ENCODE measurements around the gene APOB.

APOB gene

DNA sequence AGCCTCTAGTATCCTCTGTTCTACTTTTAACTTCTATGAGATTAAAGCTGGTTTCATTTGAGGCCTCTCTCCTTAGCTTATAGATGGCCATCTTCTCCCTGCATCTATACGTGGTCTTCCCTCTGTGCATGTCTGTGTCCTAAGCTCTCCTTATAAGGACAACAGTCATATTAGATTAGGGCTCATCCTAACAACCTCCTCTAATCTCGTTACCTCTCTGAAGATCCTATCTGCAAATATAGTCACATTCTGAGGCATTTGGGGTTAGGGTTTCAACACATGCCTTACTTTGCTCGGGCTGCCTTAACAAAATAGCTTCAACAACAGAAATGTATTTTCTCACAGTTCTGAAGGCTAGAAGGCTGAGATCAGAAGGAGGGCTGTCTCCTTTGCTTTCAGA, 11.6 kb upstream of the APOB start:
- no peak for DNase-seq (ENCODE audit: low read depth in 1 of 2, low spot score in 1 of 2)
- Histone ChIP-seq H3K27me3 (ENCODE audit: insufficient read depth, poor library complexity, severe bottlenecking) (no peaks in the 10 kb centered on the region), H3K4me3 (replicated peaks; ENCODE audit: insufficient read depth, low read length) (no peak overlapping the region), H3K27ac (replicated peaks) (no peak overlapping the region)
- TF ChIP-seq, protein P1, sequence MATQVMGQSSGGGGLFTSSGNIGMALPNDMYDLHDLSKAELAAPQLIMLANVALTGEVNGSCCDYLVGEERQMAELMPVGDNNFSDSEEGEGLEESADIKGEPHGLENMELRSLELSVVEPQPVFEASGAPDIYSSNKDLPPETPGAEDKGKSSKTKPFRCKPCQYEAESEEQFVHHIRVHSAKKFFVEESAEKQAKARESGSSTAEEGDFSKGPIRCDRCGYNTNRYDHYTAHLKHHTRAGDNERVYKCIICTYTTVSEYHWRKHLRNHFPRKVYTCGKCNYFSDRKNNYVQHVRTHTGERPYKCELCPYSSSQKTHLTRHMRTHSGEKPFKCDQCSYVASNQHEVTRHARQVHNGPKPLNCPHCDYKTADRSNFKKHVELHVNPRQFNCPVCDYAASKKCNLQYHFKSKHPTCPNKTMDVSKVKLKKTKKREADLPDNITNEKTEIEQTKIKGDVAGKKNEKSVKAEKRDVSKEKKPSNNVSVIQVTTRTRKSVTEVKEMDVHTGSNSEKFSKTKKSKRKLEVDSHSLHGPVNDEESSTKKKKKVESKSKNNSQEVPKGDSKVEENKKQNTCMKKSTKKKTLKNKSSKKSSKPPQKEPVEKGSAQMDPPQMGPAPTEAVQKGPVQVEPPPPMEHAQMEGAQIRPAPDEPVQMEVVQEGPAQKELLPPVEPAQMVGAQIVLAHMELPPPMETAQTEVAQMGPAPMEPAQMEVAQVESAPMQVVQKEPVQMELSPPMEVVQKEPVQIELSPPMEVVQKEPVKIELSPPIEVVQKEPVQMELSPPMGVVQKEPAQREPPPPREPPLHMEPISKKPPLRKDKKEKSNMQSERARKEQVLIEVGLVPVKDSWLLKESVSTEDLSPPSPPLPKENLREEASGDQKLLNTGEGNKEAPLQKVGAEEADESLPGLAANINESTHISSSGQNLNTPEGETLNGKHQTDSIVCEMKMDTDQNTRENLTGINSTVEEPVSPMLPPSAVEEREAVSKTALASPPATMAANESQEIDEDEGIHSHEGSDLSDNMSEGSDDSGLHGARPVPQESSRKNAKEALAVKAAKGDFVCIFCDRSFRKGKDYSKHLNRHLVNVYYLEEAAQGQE (IDR thresholded peaks at IDR 0.05; ENCODE audit: insufficient replicate concordance, low read depth) = no peak
- no peak for TF ChIP-seq SPI1 (IDR thresholded peaks at IDR 0.05; ENCODE audit: borderline replicate concordance, low read depth)
- TF ChIP-seq GABPA (IDR thresholded peaks at IDR 0.05; ENCODE audit: low read depth) = no peak
- TF ChIP-seq, protein P2, sequence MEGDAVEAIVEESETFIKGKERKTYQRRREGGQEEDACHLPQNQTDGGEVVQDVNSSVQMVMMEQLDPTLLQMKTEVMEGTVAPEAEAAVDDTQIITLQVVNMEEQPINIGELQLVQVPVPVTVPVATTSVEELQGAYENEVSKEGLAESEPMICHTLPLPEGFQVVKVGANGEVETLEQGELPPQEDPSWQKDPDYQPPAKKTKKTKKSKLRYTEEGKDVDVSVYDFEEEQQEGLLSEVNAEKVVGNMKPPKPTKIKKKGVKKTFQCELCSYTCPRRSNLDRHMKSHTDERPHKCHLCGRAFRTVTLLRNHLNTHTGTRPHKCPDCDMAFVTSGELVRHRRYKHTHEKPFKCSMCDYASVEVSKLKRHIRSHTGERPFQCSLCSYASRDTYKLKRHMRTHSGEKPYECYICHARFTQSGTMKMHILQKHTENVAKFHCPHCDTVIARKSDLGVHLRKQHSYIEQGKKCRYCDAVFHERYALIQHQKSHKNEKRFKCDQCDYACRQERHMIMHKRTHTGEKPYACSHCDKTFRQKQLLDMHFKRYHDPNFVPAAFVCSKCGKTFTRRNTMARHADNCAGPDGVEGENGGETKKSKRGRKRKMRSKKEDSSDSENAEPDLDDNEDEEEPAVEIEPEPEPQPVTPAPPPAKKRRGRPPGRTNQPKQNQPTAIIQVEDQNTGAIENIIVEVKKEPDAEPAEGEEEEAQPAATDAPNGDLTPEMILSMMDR (IDR thresholded peaks at IDR 0.05; ENCODE audit: insufficient read depth, low read length) = no peak
- TF ChIP-seq POLR2AphosphoS5 (IDR thresholded peaks at IDR 0.05; ENCODE audit: low read depth) = no peak

DNA sequence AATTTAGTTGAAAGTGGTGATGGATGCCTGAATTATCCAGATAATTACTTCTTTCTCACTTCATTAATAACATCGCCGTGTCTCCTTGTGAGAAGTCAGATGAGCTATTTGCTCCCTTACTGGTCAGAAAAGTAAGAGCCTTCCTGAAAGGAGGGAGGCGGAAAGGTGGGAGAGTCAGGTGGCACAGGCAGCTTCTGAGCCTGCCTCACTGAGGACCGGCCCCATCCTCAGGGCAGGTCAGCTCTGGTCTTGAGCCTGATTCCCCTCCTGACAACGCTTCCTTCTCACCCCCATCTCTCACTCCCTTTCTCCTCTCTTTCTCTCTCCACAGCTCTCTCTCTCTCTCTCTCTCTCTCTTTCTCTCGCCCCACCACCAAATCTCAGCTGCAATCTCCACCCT, 10.1 kb upstream of the APOB start:
- no peak for DNase-seq (ENCODE audit: low read depth in 1 of 2, low spot score in 1 of 2)
- Histone ChIP-seq H3K27ac (replicated peaks) (no peak overlapping the region), H3K4me3 (replicated peaks; ENCODE audit: insufficient read depth, low read length) (no peak overlapping the region), H3K27me3 (ENCODE audit: insufficient read depth, poor library complexity, severe bottlenecking) (no peaks in the 10 kb centered on the region)
- TF ChIP-seq POLR2AphosphoS5 (IDR thresholded peaks at IDR 0.05; ENCODE audit: low read depth) (no peak), GABPA (IDR thresholded peaks at IDR 0.05; ENCODE audit: low read depth) (no peak), SPI1 (IDR thresholded peaks at IDR 0.05; ENCODE audit: borderline replicate concordance, low read depth) (no peak)
- TF ChIP-seq, protein P1 (IDR thresholded peaks at IDR 0.05; ENCODE audit: insufficient replicate concordance, low read depth) = no peak
- TF ChIP-seq, protein P2 (IDR thresholded peaks at IDR 0.05; ENCODE audit: insufficient read depth, low read length) = no peak

DNA sequence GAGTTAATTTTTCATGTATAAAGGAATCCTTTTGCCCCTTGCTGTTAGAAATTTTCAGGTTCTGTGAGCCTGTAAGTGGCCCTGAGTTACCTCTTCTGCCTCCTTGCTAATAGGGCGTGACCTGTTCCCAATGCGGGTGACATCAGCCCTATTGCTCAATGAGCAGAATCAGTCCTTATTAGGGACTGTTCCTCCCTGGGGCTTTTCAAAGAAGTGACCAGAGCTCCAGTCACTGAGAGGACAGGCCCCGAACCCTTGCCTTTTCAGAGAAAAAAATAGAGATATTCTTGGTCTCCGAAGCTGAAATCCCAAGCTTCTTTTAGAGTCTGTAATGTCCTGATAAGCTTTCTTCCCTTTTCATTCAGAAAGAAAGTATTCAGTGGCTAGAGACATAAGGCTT, 8.2 kb upstream of the APOB start:
- TF ChIP-seq POLR2AphosphoS5 (IDR thresholded peaks at IDR 0.05; ENCODE audit: low read depth) (no peak), SPI1 (IDR thresholded peaks at IDR 0.05; ENCODE audit: borderline replicate concordance, low read depth) (no peak), GABPA (IDR thresholded peaks at IDR 0.05; ENCODE audit: low read depth) (no peak)
- TF ChIP-seq, protein P2 (IDR thresholded peaks at IDR 0.05; ENCODE audit: insufficient read depth, low read length) = no peak
- TF ChIP-seq, protein P1 (IDR thresholded peaks at IDR 0.05; ENCODE audit: insufficient replicate concordance, low read depth) = no peak
- no peaks in the 10 kb centered on the region for H3K27me3 ChIP-seq (ENCODE audit: insufficient read depth, poor library complexity, severe bottlenecking)
- H3K27ac ChIP-seq (replicated peaks) = no peak overlapping the region
- H3K4me3 ChIP-seq (replicated peaks; ENCODE audit: insufficient read depth, low read length) = no peak overlapping the region
- DNase-seq (ENCODE audit: low read depth in 1 of 2, low spot score in 1 of 2) = no peak

Measured in HL-60 (cell line).